22Rv1 (cell line): ENCODE data around the gene GREB1.

Experiments
- H3K27ac ChIP-seq: fragments of 450-650 bp; 2 replicates; pipeline ENCODE4 v1.5.1; 2017
- CTCF ChIP-seq: fragments of 450-650 bp; IDR thresholded peaks from 2 replicates; pipeline ENCODE4 v1.5.1; 2017; ENCODE audit warnings: mild to moderate bottlenecking
- ZFX ChIP-seq: fragments of 450-650 bp; IDR thresholded peaks from 2 replicates; pipeline ENCODE4 v1.6.1; 2017; ENCODE audit warnings: antibody characterized with exemption, borderline replicate concordance

The GREB1 gene

GRCh38 chr2:11562476-11562875, 28.6 kb downstream of the GREB1 start:
- TF ChIP-seq CTCF (no peak), ZFX (no peak)
- H3K27ac ChIP-seq, result no peak overlapping the region

- no peak overlapping the region for H3K27ac ChIP-seq
- TF ChIP-seq ZFX (no peak), CTCF (no peak)
These were observed 30.2 kb downstream of the GREB1 start for GRCh38 chr2:11563784-11564666.

GRCh38 chr2:11564816-11565567, 31.1 kb downstream of the GREB1 start:
- no peak overlapping the region for H3K27ac ChIP-seq
- no peak for TF ChIP-seq ZFX
- no peak for TF ChIP-seq CTCF

GRCh38 chr2:11566383-11566782, 32.5 kb downstream of the GREB1 start:
- H3K27ac ChIP-seq, result no peak overlapping the region

GRCh38 chr2:11567631-11568031, 33.8 kb downstream of the GREB1 start:
- no peak overlapping the region for H3K27ac ChIP-seq
- no peak for TF ChIP-seq CTCF
- no peak for TF ChIP-seq ZFX

More at GRCh38 chr2:11566383-11566782, 32.5 kb downstream of the GREB1 start:
- TF ChIP-seq ZFX, result no peak
- TF ChIP-seq CTCF, result no peak

GRCh38 chr2:11568436-11568835, 34.6 kb downstream of the GREB1 start:
- TF ChIP-seq CTCF, result no peak
- TF ChIP-seq ZFX, result no peak
- no peak overlapping the region for H3K27ac ChIP-seq

- TF ChIP-seq ZFX (no peak), CTCF (no peak)
- H3K27ac ChIP-seq, result no peak overlapping the region
These were observed 35.8 kb downstream of the GREB1 start for GRCh38 chr2:11569636-11570035.
